Parathyroid adenoma (tissue), 2 donors: ENCODE measurements around the gene BTD.
"Not testable (repeated sequence)": the region's sequence is repeated elsewhere in the genome, so short reads cannot be mapped to it uniquely, and the experiment has no call there.

ENCODE experiments used
- H2AFZ ChIP-seq: fragments of 300-600 bp; sonication (generic); one replicate; pipeline ENCODE4 v1.7.0; 2017; ENCODE audit warnings: antibody characterized with exemption, mild to moderate bottlenecking
- H3K27ac ChIP-seq: fragments of 300-600 bp; sonication (generic); one replicate; pipeline ENCODE4 v1.7.0; 2017
- H3K27me3 ChIP-seq: fragments of 300-600 bp; sonication (generic); one replicate; pipeline ENCODE4 v1.7.0; 2017; ENCODE audit warnings: low read length; ENCODE audit not compliant: control insufficient read depth, insufficient read depth
- H3K36me3 ChIP-seq: fragments of 300-600 bp; sonication (generic); one replicate; pipeline ENCODE4 v1.7.0; 2017; ENCODE audit warnings: low read length; ENCODE audit not compliant: control insufficient read depth, insufficient read depth
- H3K4me1 ChIP-seq: fragments of 300-600 bp; sonication (generic); one replicate; pipeline ENCODE4 v1.7.0; 2017; ENCODE audit warnings: control low read depth
- H3K4me2 ChIP-seq: fragments of 300-600 bp; sonication (generic); one replicate; pipeline ENCODE4 v1.7.0; 2017; ENCODE audit warnings: low read length
- H3K4me3 ChIP-seq: fragments of 300-600 bp; sonication (generic); one replicate; pipeline ENCODE4 v1.7.0; 2017; ENCODE audit warnings: low read depth, low read length
- H3K79me2 ChIP-seq: fragments of 300-600 bp; sonication (generic); one replicate; pipeline ENCODE4 v1.7.0; 2017; ENCODE audit warnings: control low read depth
- H3K9ac ChIP-seq: fragments of 300-600 bp; sonication (generic); one replicate; pipeline ENCODE4 v1.7.0; 2017; ENCODE audit warnings: mild to moderate bottlenecking
- H3K9me3 ChIP-seq: fragments of 300-600 bp; sonication (generic); one replicate; pipeline ENCODE4 v1.7.0; 2017; ENCODE audit warnings: low read length; ENCODE audit not compliant: control insufficient read depth
- CTCF ChIP-seq: fragments of 300-600 bp; sonication (generic); IDR thresholded peaks from one replicate; pipeline ENCODE4 v1.7.0; 2017; ENCODE audit warnings: antibody characterized with exemption, mild to moderate bottlenecking
- donor health status: primary hyperparathyroidism.

BTD gene

GRCh38 chr3:15592968-15593367 lies 8.6 kb upstream of the BTD start:
- Histone ChIP-seq H3K79me2 (no peaks in the 10 kb centered on the region), H3K27ac (no peak overlapping the region), H3K36me3 (no peaks in the 10 kb centered on the region), H3K4me1 (no peaks in the 10 kb centered on the region), H3K9ac (no peak overlapping the region), H3K27me3 (no peaks in the 10 kb centered on the region), H3K4me2 (no peak overlapping the region), H2AFZ (no peak overlapping the region), H3K4me3 (no peak overlapping the region), H3K9me3 (no peaks in the 10 kb centered on the region)
- no peak for TF ChIP-seq CTCF

- Histone ChIP-seq H3K36me3 (no peaks in the 10 kb centered on the region), H3K4me2 (no peak overlapping the region), H3K27me3 (no peaks in the 10 kb centered on the region), H3K27ac (no peak overlapping the region), H2AFZ (no peak overlapping the region), H3K4me3 (no peak overlapping the region), H3K4me1 (peaks cover 4% of the 10 kb centered on the region), H3K9me3 (no peaks in the 10 kb centered on the region), H3K79me2 (peaks cover 13% of the 10 kb centered on the region), H3K9ac (no peak overlapping the region)
- TF ChIP-seq CTCF: no peak
These were observed 5.6 kb upstream of the BTD start for GRCh38 chr3:15595955-15596354.

GRCh38 chr3:15601046-15601398 lies 523 bp upstream of the BTD start:
- Histone ChIP-seq H3K27me3 (no peaks in the 10 kb centered on the region), H3K9me3 (no peaks in the 10 kb centered on the region), H3K4me1 (peaks cover 4% of the 10 kb centered on the region), H3K79me2 (peaks cover 23% of the 10 kb centered on the region), H3K9ac (peak overlapping the region; percentile 57), H3K4me2 (peak overlapping the region; percentile 82), H2AFZ (peak overlapping the region; percentile 95), H3K4me3 (peak overlapping the region; percentile 87), H3K27ac (peak overlapping the region; percentile 88), H3K36me3 (no peaks in the 10 kb centered on the region)
- TF ChIP-seq CTCF: no peak

GRCh38 chr3:15602146-15602536 lies 596 bp downstream of the BTD start:
- H3K27ac ChIP-seq: peak overlapping the region; percentile 88
- peaks cover 11% of the 10 kb centered on the region for H3K4me1 ChIP-seq

GRCh38 chr3:15602816-15603215 lies 1.3 kb downstream of the BTD start:
- peak overlapping the region; percentile 95 for H2AFZ ChIP-seq
- peaks cover 14% of the 10 kb centered on the region for H3K4me1 ChIP-seq
- not testable (repeated sequence) for H3K9ac ChIP-seq, H3K4me2 ChIP-seq, H3K36me3 ChIP-seq, H3K27ac ChIP-seq, H3K9me3 ChIP-seq, H3K27me3 ChIP-seq
- peak overlapping the region; percentile 87 for H3K4me3 ChIP-seq
- H3K79me2 ChIP-seq: peaks cover 23% of the 10 kb centered on the region

More at GRCh38 chr3:15602146-15602536, 596 bp downstream of the BTD start:
- Histone ChIP-seq H3K4me2 (peak overlapping the region; percentile 63), H3K36me3 (no peaks in the 10 kb centered on the region), H2AFZ (peak overlapping the region; percentile 95), H3K27me3 (no peaks in the 10 kb centered on the region), H3K79me2 (peaks cover 23% of the 10 kb centered on the region), H3K9ac (peak overlapping the region; percentile 5), H3K4me3 (peak overlapping the region; percentile 87), H3K9me3 (no peaks in the 10 kb centered on the region)
- no peak for TF ChIP-seq CTCF

- not testable (repeated sequence) for H3K9ac ChIP-seq, H3K4me3 ChIP-seq, H3K36me3 ChIP-seq, H3K4me2 ChIP-seq, H3K27ac ChIP-seq, H3K9me3 ChIP-seq, H3K27me3 ChIP-seq, H2AFZ ChIP-seq
- peaks cover 14% of the 10 kb centered on the region for H3K4me1 ChIP-seq
- peaks cover 33% of the 10 kb centered on the region for H3K79me2 ChIP-seq
These were observed 3.0 kb downstream of the BTD start for GRCh38 chr3:15604584-15604983.
